GM03348 (cell line): ENCODE results near the gene RDH16.
"Not testable (repeated sequence)": the region's sequence is repeated elsewhere in the genome, so short reads cannot be mapped to it uniquely, and the experiment has no call there.

Experiments
- DNase-seq: peaks from one replicate; pipeline ENCODE4 v3.0.0; 2012; ENCODE audit warnings: low spot score

Gene RDH16

GRCh38 chr12:56988207-56988739 lies 30.9 kb upstream of the RDH16 start:
- DNase-seq = no peak

DNA sequence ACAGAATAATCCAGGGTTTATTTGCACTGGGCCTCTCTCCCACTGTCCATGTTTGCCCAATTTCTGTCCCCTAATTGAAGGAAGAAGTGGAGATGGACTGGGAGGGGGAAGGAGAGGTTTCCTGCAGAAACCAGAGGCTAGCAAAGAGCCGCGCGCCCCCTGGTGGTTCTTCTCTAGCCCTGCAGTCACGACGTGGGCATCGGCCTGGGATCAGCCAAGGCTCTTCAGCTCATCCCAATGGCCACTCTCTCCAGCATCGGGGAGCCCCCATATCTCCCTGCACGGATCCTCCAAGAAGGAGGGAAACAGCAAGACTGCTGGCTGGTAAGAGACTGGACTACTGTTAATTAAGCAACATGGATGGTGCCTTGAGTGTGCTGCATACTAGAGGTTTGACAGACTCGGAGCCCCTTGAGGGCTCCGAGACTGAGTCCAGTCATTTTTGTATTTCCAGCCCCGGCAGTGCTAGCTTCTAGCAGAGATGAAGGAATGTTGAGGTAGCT lies 30.2 kb upstream of the RDH16 start:
- DNase-seq = peak; percentile 92

GRCh38 chr12:56987011-56987410 lies 29.6 kb upstream of the RDH16 start:
- DNase-seq = no peak

DNA sequence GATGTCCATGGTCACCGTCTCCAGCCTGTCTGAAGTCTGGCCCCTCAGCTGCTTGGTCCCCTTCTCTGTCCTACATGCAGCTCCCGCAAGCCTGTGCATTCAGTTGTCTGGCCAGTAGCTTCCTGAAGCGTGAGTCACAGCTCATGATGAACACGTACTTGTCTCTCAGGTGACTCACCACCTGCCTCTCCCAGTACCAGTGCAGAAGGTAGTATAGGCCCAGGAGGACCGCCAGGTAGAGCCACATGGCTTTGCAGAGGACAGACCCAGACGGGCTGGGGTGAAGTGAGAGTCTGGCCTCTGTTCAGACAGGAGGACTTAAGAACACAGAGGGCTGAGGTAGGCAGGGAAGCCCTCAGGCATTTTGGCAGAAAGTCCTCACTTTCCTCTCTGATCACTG lies 28.3 kb upstream of the RDH16 start:
- not testable (repeated sequence) for DNase-seq

DNA sequence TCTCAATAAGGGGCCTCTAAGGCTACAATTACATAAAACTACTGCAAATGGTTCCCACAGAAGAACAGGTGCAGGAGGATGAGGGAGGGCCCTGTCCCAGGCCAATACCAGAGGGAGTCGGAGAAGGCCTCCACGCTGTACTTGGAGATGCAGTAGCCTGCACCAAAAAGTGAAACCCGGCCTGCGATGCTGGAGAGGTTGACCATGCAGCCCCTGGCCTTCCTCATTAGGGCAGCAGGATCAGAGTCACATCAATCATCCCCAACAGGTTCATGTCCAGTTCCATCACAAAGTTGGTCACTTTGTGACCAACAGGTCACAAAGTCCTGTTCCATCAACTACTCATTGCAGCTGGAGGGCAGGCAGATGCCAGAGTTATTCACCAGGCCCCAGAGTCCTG lies 26.0 kb upstream of the RDH16 start:
- DNase-seq = no peak

- not testable (repeated sequence) for DNase-seq
Measured at GRCh38 chr12:56982578-56983236, 25.3 kb upstream of the RDH16 start.

- no peak for DNase-seq
Measured at GRCh38 chr12:56980941-56981530, 23.6 kb upstream of the RDH16 start.

GRCh38 chr12:56980268-56980667 lies 22.9 kb upstream of the RDH16 start:
- no peak for DNase-seq

GRCh38 chr12:56979628-56980027 lies 22.2 kb upstream of the RDH16 start:
- no peak for DNase-seq

GRCh38 chr12:56978397-56979138 lies 21.2 kb upstream of the RDH16 start:
- no peak for DNase-seq

GRCh38 chr12:56977361-56977760 lies 20.0 kb upstream of the RDH16 start:
- DNase-seq = not testable (repeated sequence)

DNA sequence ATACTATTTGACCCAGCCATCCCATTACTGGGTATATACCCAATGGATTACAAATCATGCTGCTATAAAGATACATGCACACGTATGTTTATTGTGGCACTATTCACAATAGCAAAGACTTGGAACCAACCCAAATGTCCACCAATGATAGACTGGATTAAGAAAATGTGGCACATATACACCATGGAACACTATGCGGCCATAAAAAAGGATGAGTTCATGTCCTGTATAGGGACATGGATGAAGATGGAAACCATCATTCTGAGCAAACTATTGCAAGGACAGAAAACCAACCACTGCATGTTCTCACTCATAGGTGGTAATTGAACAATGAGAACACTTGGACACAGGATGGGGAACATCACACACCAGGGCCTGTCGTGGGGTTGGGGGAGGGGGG lies 16.8 kb upstream of the RDH16 start:
- DNase-seq = not testable (repeated sequence)

DNA sequence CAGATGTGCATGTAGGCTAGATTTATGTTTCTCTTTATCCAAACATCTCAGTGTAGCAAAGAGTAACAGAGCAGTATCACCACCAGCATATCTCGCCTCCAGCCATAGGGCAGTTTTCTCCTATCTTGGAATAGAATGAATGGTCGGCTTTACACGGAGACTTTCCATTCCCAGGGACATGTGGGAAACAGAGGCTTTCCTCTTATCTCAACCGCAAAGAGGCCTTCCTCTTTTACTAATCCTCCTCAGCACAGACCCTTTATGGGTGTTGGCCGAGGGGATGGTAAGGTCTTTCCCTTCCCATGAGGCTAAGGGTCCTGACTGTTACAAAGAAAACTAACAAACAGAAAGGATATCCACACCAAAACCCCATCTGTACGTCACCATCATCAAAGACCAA lies 11.5 kb upstream of the RDH16 start:
- DNase-seq = not testable (repeated sequence)

DNA sequence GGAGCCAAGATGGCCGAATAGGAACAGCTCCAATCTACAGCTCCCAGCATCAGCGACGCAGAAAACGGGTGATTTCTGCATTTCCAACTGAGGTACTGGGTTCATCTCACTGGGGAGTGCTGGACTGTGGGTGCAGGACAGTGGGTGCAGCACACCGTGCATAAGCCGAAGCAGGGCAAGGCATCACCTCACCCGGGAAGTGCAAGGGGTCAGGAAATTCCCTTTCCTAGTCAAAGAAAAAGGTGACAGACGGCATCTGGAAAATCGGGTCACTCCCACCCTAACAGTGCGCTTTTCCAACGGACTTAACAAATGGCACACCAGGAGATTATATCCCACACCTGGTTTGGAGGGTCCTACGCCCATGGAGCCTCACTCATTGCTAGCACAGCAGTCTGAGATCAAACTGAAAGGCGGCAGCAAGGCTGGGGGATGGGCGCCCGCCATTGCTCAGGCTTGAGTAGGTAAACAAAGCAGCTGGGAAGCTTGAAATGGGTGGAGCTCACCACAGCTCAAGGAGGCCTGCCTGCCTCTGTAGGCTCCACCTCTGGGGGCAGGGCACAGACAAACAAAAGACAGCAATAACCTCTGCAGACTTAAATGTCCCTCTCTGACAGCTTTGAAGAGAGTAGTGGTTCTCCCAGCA lies 8.7 kb upstream of the RDH16 start:
- not testable (repeated sequence) for DNase-seq

DNA sequence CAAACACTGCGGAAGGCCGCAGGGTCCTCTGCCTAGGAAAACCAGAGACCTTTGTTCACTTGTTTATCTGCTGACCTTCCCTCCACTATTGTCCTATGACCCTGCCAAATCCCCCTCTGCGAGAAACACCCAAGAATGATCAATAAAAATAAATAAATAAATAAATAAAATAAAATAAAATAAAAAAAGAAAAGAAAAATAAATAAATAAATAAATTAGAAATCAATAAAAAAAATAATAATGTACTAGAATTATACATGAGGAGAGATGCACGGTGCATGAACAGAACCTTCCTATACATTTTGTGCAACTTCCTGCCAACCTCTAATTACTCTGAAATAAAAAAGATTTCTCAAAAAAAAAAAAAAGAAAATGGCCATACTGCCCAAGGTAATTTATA lies 7.7 kb upstream of the RDH16 start:
- not testable (repeated sequence) for DNase-seq

DNA sequence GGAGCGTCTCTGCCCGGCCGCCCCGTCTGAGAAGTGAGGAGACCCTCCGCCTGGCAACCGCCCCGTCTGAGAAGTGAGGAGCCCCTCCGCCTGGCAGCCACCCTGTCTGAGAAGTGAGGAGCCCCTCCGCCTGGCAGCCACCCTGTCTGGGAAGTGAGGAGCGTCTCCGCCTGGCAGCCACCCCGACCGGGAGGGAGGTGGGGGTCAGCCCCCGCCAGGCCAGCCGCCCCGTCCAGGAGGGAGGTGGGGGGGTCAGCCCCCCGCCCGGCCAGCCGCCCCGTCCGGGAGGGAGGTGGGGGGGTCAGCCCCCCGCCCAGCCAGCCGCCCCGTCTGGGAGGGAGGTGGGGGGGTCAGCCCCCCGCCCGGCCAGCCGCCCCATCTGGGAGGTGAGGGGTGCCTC lies 6.1 kb upstream of the RDH16 start:
- DNase-seq = not testable (repeated sequence)

DNA sequence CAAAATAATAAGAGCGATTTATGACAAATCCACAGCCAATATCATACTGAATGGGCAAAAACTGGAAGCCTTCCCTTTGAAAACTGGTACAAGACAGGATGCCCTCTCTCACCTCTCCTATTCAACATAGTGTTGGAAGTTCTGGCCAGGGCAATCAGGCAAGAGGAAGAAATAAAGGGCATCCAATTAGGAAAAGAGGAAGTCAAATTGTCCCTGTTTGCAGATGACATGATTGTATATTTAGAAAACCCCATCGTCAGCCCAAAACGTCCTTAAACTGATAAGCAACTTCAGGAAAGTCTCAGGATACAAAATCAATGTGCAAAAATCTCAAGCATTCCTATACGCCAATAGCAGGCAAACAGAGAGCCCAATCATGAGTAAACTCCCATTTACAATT lies 4.8 kb upstream of the RDH16 start:
- DNase-seq = not testable (repeated sequence)

DNA sequence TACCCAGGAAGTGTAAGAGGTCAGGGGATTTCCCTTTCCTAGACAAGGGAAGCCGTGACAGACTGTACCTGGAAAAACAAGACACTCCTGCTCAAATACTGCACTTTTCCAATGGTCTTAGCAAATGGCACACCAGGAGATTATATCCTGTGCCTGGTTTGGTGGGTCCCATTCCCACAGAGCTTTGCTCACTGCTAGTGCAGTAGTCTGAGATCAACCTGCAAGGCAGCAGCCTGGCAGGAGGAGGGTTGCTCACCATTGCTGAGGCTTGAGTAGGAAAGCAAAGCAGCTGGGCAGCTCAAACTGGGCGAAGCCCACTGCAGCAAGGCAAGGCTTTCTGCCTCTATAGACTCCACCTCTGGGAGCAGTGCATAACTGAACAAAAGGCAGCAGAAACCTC lies 1.0 kb upstream of the RDH16 start:
- DNase-seq = no peak

- no peak for DNase-seq
Measured at GRCh38 chr12:56955631-56956256, 1.7 kb downstream of the RDH16 start.

- no peak for DNase-seq
Measured at GRCh38 chr12:56954958-56955355, 2.5 kb downstream of the RDH16 start.

- DNase-seq = peak; percentile 2
Measured at GRCh38 chr12:56954057-56954957, 3.1 kb downstream of the RDH16 start.
